Trophoblast cell (in vitro differentiated cells and primary cell): ENCODE measurements around the gene UBA1.

Experiments used
- DNase-seq, 2 donors: peaks; one replicate each; pipeline ENCODE4 v3.0.0-alpha.2; 2016
- H2AFZ ChIP-seq: 2 replicates; pipeline ENCODE4 v1.6.1; 2013; ENCODE audit warnings: low read length, moderate library complexity, mild to moderate bottlenecking; ENCODE audit not compliant: insufficient read depth, poor library complexity
- H2AK5ac ChIP-seq: 2 replicates; pipeline ENCODE4 v1.6.1; 2013; ENCODE audit warnings: mild to moderate bottlenecking, low read length
- H2BK120ac ChIP-seq: 2 replicates; pipeline ENCODE4 v1.6.1; 2013; ENCODE audit warnings: low read length, mild to moderate bottlenecking, moderate library complexity; ENCODE audit not compliant: insufficient read depth, poor library complexity
- H2BK12ac ChIP-seq: 2 replicates; pipeline ENCODE4 v1.6.1; 2013; ENCODE audit warnings: mild to moderate bottlenecking, low read length, moderate library complexity
- H2BK5ac ChIP-seq: 2 replicates; pipeline ENCODE4 v1.6.1; 2013; ENCODE audit warnings: low read length, low read depth, moderate library complexity, mild to moderate bottlenecking; ENCODE audit not compliant: poor library complexity
- H3K14ac ChIP-seq: 2 replicates; pipeline ENCODE4 v1.6.1; 2013; ENCODE audit warnings: mild to moderate bottlenecking, low read length
- H3K18ac ChIP-seq: 2 replicates; pipeline ENCODE4 v1.6.1; 2013; ENCODE audit warnings: mild to moderate bottlenecking, low read length
- H3K23ac ChIP-seq: 2 replicates; pipeline ENCODE4 v1.6.1; 2013; ENCODE audit warnings: low read length
- H3K27ac ChIP-seq: 2 replicates; pipeline ENCODE4 v1.5.1; 2013; ENCODE audit warnings: low read depth, mild to moderate bottlenecking, inconsistent platforms, low read length, moderate library complexity
- H3K27me3 ChIP-seq: 2 replicates; pipeline ENCODE4 v1.6.1; 2013; ENCODE audit warnings: inconsistent platforms, mild to moderate bottlenecking, low read length, moderate library complexity; ENCODE audit not compliant: insufficient read depth
- H3K36me3 ChIP-seq, 2 experiments: 1 replicate in 1 of 2; 2 replicates in 1 of 2; pipeline ENCODE4 v1.6.1; 2013; ENCODE audit warnings: low read length in 2 of 2, mild to moderate bottlenecking in 2 of 2, moderate library complexity in 1 of 2; ENCODE audit not compliant: insufficient read depth in 2 of 2, control insufficient read depth in 1 of 2
- H3K4ac ChIP-seq: 2 replicates; pipeline ENCODE4 v1.6.1; 2013; ENCODE audit warnings: low read depth, mild to moderate bottlenecking, low read length, moderate library complexity
- H3K4me1 ChIP-seq, 2 experiments: 1 replicate in 1 of 2; 2 replicates in 1 of 2; pipeline ENCODE4 v1.6.1; 2013; ENCODE audit warnings: low read length in 2 of 2, mild to moderate bottlenecking in 2 of 2, moderate library complexity in 1 of 2; ENCODE audit not compliant: insufficient read depth in 2 of 2, control insufficient read depth in 1 of 2
- H3K4me2 ChIP-seq: 2 replicates; pipeline ENCODE4 v1.6.1; 2013; ENCODE audit warnings: inconsistent platforms, mild to moderate bottlenecking, low read length, moderate library complexity
- H3K4me3 ChIP-seq: 2 replicates; pipeline ENCODE4 v1.5.1; 2013; ENCODE audit warnings: mild to moderate bottlenecking, low read depth, low read length, inconsistent platforms
- H3K79me1 ChIP-seq: one replicate; pipeline ENCODE4 v1.6.1; 2013; ENCODE audit warnings: low read length
- H3K79me2 ChIP-seq: 2 replicates; pipeline ENCODE4 v1.6.1; 2013; ENCODE audit warnings: low read length, mild to moderate bottlenecking; ENCODE audit not compliant: control insufficient read depth, insufficient read depth, poor library complexity
- H3K9ac ChIP-seq: 2 replicates; pipeline ENCODE4 v1.6.1; 2013; ENCODE audit warnings: mild to moderate bottlenecking, low read length
- H3K9me3 ChIP-seq: 2 replicates; pipeline ENCODE4 v1.6.1; 2013; ENCODE audit warnings: low read depth, mild to moderate bottlenecking, control low read depth, inconsistent platforms, low read length; ENCODE audit not compliant: insufficient read depth
- H4K12ac ChIP-seq: 2 replicates; pipeline ENCODE4 v1.6.1; 2013; ENCODE audit warnings: low read depth, mild to moderate bottlenecking, low read length, moderate library complexity
- H4K8ac ChIP-seq: 2 replicates; pipeline ENCODE4 v1.6.1; 2013; ENCODE audit warnings: low read depth, mild to moderate bottlenecking, low read length, moderate library complexity
- H4K91ac ChIP-seq: one replicate; pipeline ENCODE4 v1.6.1; 2013; ENCODE audit warnings: low read depth, mild to moderate bottlenecking, low read length, moderate library complexity
- WGBS: extraction: QIAGEN DNeasy Blood & Tissue Kit; methylation state at CpG from one replicate; pipeline ENCODE4 v1.1.7; 2013; ENCODE audit warnings: missing lambda C conversion rate; ENCODE audit not compliant: insufficient read length, insufficient coverage; ENCODE audit errors: extremely low coverage; 5-methylcytosine and 5-hydroxymethylcytosine counted together

UBA1 gene

GRCh38 chrX:47216393-47216925, 22.8 kb downstream of the UBA1 start:
- WGBS = no CpG with 5 or more reads among the region's 8 CpGs
- peaks cover 30 to 46% of the 10 kb centered on the region in 2 experiments for H3K36me3 ChIP-seq

GRCh38 chrX:47217121-47217851, 23.7 kb downstream of the UBA1 start:
- no CpG with 5 or more reads among the region's 22 CpGs for WGBS
- Histone ChIP-seq H3K4me3 (no peak overlapping the region), H3K27me3 (no peaks in the 10 kb centered on the region), H3K36me3 (peaks cover 29 to 42% of the 10 kb centered on the region in 2 experiments), H2BK120ac (no peak overlapping the region), H2AK5ac (no peak overlapping the region), H3K9ac (no peak overlapping the region), H3K4ac (no peak overlapping the region), H3K27ac (peak overlapping the region; percentile 71), H3K4me2 (peak overlapping the region; percentile 71), H3K79me2 (peaks cover 15% of the 10 kb centered on the region), H4K8ac (peak overlapping the region; percentile 47), H4K12ac (peak overlapping the region; percentile 39), H3K79me1 (peaks cover 11% of the 10 kb centered on the region), H3K14ac (no peak overlapping the region), H2BK12ac (no peak overlapping the region), H2AFZ (no peak overlapping the region), H3K4me1 (peaks cover 12 to 16% of the 10 kb centered on the region in 2 experiments), H4K91ac (peak overlapping the region; percentile 13), H3K18ac (no peak overlapping the region), H3K9me3 (peaks cover 4% of the 10 kb centered on the region), H3K23ac (no peak overlapping the region), H2BK5ac (no peak overlapping the region)
- DNase-seq = peak; percentile 93 to 99

More at GRCh38 chrX:47216393-47216925, 22.8 kb downstream of the UBA1 start:
- Histone ChIP-seq H3K9me3 (peaks cover 4% of the 10 kb centered on the region), H3K79me2 (peaks cover 15% of the 10 kb centered on the region), H3K27ac (peak overlapping the region; percentile 71), H2BK12ac (no peak overlapping the region), H2AK5ac (no peak overlapping the region), H3K79me1 (peaks cover 11% of the 10 kb centered on the region), H3K9ac (no peak overlapping the region), H3K4me1 (peaks cover 12 to 16% of the 10 kb centered on the region in 2 experiments), H3K14ac (no peak overlapping the region), H4K12ac (no peak overlapping the region), H2BK120ac (no peak overlapping the region), H2BK5ac (no peak overlapping the region), H3K4ac (no peak overlapping the region), H3K4me2 (no peak overlapping the region), H4K8ac (no peak overlapping the region), H3K23ac (no peak overlapping the region), H3K27me3 (no peaks in the 10 kb centered on the region), H2AFZ (no peak overlapping the region), H3K4me3 (no peak overlapping the region), H3K18ac (no peak overlapping the region), H4K91ac (no peak overlapping the region)
- no peak for DNase-seq

GRCh38 chrX:47217852-47218279, 24.2 kb downstream of the UBA1 start:
- peaks cover 23 to 38% of the 10 kb centered on the region in 2 experiments for H3K36me3 ChIP-seq
- H4K91ac ChIP-seq = peak overlapping the region; percentile 91
- peak overlapping the region; percentile 96 for H3K4me3 ChIP-seq
- no peak overlapping the region for H3K9ac ChIP-seq
- peak overlapping the region; percentile 71 for H3K27ac ChIP-seq
- H2AFZ ChIP-seq = peak overlapping the region; percentile 66
- no peak overlapping the region for H3K14ac ChIP-seq
- peak overlapping the region; percentile 86 for H3K4me2 ChIP-seq
- no peaks in the 10 kb centered on the region for H3K27me3 ChIP-seq
- H3K4ac ChIP-seq = no peak overlapping the region
- H3K9me3 ChIP-seq = peaks cover 4% of the 10 kb centered on the region
- H2BK120ac ChIP-seq = no peak overlapping the region
- peak overlapping the region; percentile 41 for H4K8ac ChIP-seq
- H3K79me2 ChIP-seq = peaks cover 15% of the 10 kb centered on the region
- H2AK5ac ChIP-seq = no peak overlapping the region
- peak; percentile 96 to 100 for DNase-seq
- H2BK5ac ChIP-seq = no peak overlapping the region
- H4K12ac ChIP-seq = no peak overlapping the region
- no peak overlapping the region for H2BK12ac ChIP-seq
- peaks cover 11% of the 10 kb centered on the region for H3K79me1 ChIP-seq
- WGBS = no CpG with 5 or more reads among the region's 31 CpGs
- H3K4me1 ChIP-seq = peaks cover 12 to 16% of the 10 kb centered on the region in 2 experiments
- H3K23ac ChIP-seq = no peak overlapping the region
- peak overlapping the region; percentile 67 for H3K18ac ChIP-seq

- Histone ChIP-seq H2AK5ac (peak within 1 kb of the TSS; percentile 68), H4K8ac (peak within 1 kb of the TSS; percentile 41), H3K4ac (peak within 1 kb of the TSS; percentile 92), H3K9me3 (peaks cover 4% of the 10 kb centered on the region), H2AFZ (peak within 1 kb of the TSS; percentile 82), H3K14ac (peak within 1 kb of the TSS; percentile 99), H4K12ac (peak within 1 kb of the TSS; percentile 69), H3K18ac (peak within 1 kb of the TSS; percentile 91), H3K79me1 (peaks cover 11% of the 10 kb centered on the region), H3K23ac (no peak within 1 kb of the TSS), H3K9ac (peak within 1 kb of the TSS; percentile 98), H3K4me1 (peaks cover 12 to 16% of the 10 kb centered on the region in 2 experiments), H4K91ac (peak within 1 kb of the TSS; percentile 92), H3K27me3 (no peaks in the 10 kb centered on the region), H3K36me3 (peaks cover 27 to 41% of the 10 kb centered on the region in 2 experiments), H3K27ac (peak within 1 kb of the TSS; percentile 71), H3K79me2 (peaks cover 15% of the 10 kb centered on the region), H2BK12ac (peak within 1 kb of the TSS; percentile 21), H3K4me3 (peak within 1 kb of the TSS; percentile 96), H3K4me2 (peak within 1 kb of the TSS; percentile 86), H2BK120ac (peak within 1 kb of the TSS; percentile 81), H2BK5ac (peak within 1 kb of the TSS; percentile 91)
- no CpG with 5 or more reads among the region's 61 CpGs for whole genome bisulfite sequencing
- peak; percentile 61 to 92 for DNase-seq
Measured at GRCh38 chrX:47218280-47218919, 24.8 kb downstream of the UBA1 start, which contains the start of gene CDK16. Gene CDK16 (plus strand): TSS chrX:47218681. CDS start chrX:47223558, 4,877 bp downstream.
